HG02885 (cell line): Measurements from ENCODE around the gene NAA16.
"Not testable (repeated sequence)": the region's sequence is repeated elsewhere in the genome, so short reads cannot be mapped to it uniquely, and the experiment has no call there.

Source experiments
- ATAC-seq: cut with Tn5 transposase; IDR thresholded peaks from one replicate; pipeline ENCODE4 v1.9.1; 2021; ENCODE audit warnings: mild to moderate bottlenecking; ENCODE audit not compliant: unreplicated experiment, poor library complexity

Gene NAA16

GRCh38 chr13:41310963-41311405 lies at the start of gene NAA16:
NAA16 (plus strand) TSS chr13:41311267; CDS start chr13:41311529, 262 bp downstream.
- ATAC-seq = peak; percentile 76

DNA sequence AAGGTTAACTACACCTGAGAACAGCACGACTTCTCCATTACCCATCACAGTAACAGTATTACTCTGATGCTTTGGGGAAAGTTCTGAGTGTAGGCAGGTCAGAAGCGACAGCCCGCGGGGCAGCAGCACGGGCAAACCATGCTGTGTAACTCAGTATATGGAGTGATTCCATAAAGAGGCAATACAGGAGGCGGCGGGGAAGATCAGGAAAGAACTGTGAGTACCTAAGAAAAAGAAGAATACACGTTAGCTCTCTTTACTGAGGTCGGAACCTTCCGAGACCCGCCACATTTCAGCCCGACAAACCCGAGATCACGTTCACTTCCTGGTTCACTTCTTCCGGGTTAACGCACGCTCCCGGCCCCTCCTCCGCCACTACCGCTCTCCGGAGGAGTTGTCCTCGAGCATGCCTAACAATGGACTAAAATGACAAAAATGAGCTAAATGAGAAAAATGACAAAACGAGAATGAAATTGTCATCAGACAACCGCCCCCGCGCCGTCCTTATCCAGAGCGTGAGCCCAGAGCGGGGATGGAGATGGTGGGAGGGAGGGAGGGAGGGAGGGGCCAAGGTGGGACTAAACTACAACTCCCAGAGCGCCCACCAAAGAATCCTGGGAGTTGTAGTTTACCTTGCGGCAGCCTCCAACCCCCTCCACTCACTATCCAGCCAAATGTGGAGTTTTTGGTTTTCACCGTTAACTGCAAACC lies 47.7 kb upstream of the NAA16 start, which contains the start of gene MTRF1:
Gene MTRF1 (minus strand): TSS at position 316 of the 711 bp plus-strand sequence. CDS start 2,669 bp downstream, outside the sequence.
- ATAC-seq = peak; percentile 95

DNA sequence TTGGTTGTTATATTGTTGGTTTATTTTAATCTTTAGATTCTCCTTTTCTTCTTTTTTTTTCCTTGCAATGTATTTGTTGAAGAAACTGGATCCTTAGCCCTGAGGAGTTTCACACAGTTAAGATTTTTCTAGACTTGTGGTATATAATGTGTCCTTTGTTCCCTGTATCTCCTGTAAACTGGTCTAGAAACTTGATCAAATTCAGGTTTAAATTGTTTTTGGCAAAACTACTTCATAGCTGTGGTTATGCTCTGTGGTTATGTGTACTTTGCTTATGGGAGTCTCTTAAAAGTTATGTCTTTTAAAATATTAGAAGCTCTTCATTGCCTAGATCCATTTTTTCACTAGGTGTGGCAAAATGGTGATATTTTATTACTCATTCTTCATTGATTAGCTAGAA lies 44.0 kb upstream of the NAA16 start:
- no peak for ATAC-seq

DNA sequence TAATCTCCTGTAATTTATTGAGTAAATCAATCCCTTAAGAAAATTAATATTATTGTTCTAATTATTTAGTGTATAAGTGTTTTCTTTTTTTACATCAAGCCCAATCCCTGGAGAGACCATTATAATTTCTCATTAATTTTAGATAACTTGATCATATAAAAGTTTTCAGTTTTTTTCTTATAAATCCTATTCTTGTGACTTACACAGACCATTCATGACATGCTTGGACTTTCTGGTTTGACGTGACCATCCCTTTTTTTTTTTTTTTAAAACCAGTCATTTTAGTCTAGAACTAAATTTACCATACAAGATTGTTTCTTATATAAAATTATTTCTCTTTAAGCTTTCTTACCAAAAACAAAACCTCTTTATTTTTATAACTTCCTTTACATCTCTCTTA lies 42.3 kb upstream of the NAA16 start:
- ATAC-seq = no peak

DNA sequence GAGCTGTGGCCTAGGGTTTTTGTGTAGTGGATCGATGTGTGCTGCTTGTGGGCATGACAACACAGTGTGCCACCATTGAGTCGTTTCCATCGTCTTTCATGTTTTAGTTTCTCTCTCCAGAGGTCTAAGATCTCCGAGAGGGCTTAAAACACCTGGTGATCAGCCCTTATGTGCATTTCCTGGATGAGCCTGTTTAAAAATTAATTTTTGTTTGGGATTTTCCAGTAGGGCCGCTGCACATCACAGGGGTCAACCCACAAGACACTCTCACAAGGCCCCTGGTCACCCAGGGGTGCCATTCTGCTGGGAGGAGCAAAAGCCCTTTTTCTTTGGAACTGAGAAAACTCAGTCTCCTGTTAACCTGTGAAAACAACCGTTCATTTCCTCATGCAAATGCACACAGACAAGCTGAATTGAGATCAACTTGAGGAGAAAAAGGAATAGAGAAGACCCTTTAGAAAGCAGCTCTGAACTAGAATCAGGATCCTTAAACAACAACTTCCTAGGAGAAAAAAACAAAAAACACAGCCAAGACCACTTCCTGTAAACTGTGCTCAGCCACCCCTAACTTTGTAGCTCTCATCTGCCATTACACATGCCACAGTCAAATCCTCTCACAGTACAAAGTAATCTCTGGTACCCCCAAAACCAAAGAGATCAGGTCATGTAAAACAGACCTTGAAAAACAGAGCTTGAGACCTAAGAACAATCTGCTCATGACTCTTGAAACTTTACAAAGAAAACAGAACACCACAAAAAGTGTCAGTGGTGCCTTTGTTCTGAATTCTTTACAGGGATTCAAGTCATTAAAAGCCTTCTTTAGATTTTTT lies 39.4 kb upstream of the NAA16 start:
- ATAC-seq = no peak

GRCh38 chr13:41273831-41274441 lies 37.1 kb upstream of the NAA16 start:
- ATAC-seq = no peak

DNA sequence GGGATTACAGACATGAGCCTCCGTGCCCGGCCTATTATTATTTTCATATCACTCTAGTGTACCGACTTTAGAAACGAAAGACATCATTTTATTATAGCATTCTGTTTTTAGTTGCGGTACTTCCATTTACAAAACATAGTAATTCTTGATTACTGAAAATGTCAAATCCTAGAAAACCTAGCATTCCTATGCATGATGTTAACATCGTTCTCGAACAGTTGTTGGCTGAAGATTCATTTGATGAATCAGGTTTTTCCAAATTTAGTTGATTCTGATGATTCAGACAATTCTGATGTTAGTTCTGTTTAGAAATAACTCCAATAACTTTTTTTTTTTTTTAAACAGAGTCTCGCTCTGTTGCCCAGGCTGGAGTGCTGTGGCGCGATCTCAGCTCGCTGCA lies 36.2 kb upstream of the NAA16 start:
- ATAC-seq = no peak

GRCh38 chr13:41276824-41277223 lies 34.2 kb upstream of the NAA16 start:
- ATAC-seq = no peak

GRCh38 chr13:41279156-41279555 lies 31.9 kb upstream of the NAA16 start:
- not testable (repeated sequence) for ATAC-seq

GRCh38 chr13:41282129-41282571 lies 28.9 kb upstream of the NAA16 start:
- no peak for ATAC-seq

DNA sequence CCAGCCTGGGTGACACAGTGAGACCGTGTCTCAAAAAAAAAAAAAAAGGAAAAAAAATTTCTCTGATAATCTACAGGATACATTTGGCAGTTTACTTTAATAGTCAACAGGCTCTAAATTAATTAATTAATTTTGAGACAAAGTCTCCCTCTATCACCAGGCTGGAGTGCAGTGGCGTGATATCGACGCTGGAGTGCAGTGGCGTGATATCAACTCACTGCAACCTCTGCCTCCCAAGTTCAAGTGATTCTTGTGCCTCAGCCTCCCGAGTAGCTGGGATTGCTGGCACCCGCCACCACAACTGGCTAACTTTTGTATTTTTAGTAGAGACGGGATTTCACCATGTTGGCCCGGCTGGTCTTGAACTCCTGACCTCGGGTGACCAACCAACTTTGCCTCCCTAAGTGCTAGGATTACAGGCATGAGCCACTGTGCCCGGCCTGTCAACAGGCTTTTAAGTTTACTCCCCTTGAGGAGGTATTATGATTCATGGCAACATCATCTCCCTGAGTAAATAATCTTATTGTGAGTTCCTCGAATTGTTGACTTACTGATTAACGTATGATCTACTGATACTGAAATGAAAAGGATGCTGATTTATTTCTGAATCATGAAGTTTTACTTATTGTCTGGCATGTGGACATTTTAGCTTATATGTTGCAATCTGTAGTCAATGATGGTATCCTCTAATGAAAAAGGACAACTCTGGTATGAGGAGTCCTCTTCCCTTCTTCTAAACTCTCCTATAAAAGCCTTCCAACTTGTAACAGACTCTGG lies 26.4 kb upstream of the NAA16 start:
- ATAC-seq = no peak

GRCh38 chr13:41286370-41286769 lies 24.7 kb upstream of the NAA16 start:
- no peak for ATAC-seq

DNA sequence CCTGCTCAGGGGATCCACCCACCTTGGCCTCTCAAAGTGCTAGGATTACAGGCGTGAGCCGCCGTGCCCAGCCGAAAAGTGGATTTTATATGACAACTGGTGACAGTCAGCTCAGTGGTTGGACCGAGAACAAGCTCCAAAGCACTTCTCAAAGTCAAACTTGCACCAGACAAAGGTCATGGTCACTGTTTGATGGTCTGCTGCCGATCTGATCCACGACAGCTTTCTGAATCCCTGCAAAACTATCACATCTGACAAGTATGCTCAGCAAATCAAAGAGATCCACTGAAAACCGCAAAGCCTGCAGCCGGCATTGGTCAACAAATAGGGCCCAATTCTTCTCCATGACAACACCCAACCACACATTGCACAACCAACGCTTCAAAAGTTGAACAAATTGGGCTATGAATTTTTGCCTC lies 21.6 kb upstream of the NAA16 start:
- no peak for ATAC-seq

GRCh38 chr13:41291246-41291645 lies 19.8 kb upstream of the NAA16 start:
- no peak for ATAC-seq

DNA sequence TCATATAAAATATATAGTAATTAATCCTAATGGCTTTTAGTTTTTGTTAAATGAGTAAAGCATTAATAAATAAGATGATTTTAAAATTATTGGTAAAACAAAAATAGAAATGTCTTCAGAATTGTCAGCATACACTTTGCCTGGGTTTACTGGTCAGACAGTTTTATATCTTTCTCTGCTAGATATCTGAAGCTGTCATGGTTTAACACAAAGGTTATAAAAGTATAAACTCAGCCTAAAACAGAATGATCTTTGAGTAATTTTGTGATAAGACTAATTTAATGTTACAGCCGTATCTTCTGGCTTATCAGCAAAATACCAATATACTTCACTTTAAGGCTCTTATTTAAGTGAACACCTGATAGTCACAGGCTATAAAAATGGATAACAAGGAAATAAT lies 17.8 kb upstream of the NAA16 start:
- no peak for ATAC-seq

GRCh38 chr13:41294914-41295313 lies 16.2 kb upstream of the NAA16 start:
- no peak for ATAC-seq

DNA sequence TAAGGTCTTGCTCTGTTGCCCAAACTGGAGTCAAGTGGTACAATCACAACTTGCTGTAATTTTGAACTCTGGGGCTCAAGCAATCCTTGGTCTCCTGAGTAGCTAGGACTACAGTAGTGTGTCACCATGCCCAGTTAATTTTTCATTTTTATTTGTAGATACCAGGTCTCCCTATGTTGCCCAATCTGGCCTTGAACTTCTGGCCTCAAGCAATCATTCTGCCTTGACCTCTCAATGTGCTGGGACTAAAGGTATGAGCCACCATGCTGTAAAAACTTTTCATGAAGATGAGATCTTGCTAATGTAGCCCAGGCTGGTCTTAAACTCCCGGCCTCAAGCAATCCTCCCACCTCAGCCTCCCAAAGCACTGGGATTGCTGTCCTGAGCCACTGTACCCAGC lies 15.1 kb upstream of the NAA16 start:
- no peak for ATAC-seq

DNA sequence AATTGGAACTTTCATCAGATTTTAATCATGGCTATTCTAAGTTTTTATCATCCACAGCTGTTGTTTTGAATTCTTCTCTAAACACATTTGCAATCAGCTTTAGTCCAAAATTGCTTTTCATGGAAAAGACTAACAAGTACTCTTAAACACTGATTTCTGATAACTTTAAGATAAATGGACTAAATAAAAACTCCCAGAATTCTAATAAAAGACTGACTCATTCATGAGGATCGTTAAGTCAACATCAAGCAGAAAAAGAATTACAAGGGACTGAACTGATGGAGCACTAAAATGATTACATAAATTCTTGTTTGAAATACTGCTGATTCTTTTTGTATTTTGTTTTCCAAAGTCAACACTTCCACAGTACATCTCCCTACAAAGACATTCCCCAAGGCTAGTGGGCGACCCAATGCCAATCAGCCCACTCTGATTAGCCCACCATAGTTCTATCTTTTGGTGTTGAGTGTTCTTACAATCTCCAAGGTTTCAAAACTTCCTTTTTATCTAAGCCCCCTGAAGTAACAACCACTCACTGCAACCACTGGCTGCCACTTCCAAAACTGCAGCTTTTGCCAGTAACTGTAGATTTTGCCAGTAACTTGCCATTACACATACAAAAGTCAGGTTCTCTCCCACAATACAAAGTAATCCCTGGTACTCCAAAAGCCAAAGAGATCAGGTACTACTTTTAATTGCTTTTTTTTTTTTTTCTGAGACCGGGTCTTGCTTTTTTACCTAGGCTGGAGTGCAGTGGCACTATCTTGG lies 14.0 kb upstream of the NAA16 start:
- ATAC-seq = no peak

GRCh38 chr13:41299316-41300094 lies 11.6 kb upstream of the NAA16 start:
- no peak for ATAC-seq
